Right lobe of liver (tissue), 6 donors: ENCODE data around the gene ZER1. TPM values are rescaled to one million over a fixed set of nuclear protein-coding genes. Genes with fewer than 3 reads are reported as not detected.

Experiments
- ATAC-seq, 4 donors: fragments of 200-7000 bp; cut with Tn5 transposase; one replicate each; pipeline ENCODE4 v1.9.1; 2020; ENCODE audit warnings: mild to moderate bottlenecking in 4 of 4, moderate library complexity in 4 of 4
- DNase-seq, 3 donors: peaks; one replicate each; pipeline ENCODE4 v3.0.0-alpha.2; 2020
- H3K27ac ChIP-seq, 3 donors: fragments of 200-600 bp; one replicate each; pipeline ENCODE4 v1.8.0; 2022
- H3K27me3 ChIP-seq, 2 donors: fragments of 200-600 bp; one replicate each; pipeline ENCODE4 v1.8.0; 2022
- H3K36me3 ChIP-seq, 4 donors: fragments of 200-600 bp; sonication (generic) in 1 of 4; one replicate each; pipeline versions ENCODE4 v1.5.1 to v1.8.0; 2017 to 2022; ENCODE audit warnings: control low read depth in 1 of 4
- H3K4me1 ChIP-seq, 4 donors: fragments of 200-600 bp; sonication (generic) in 1 of 4; one replicate each; pipeline versions ENCODE4 v1.5.1 to v1.8.0; 2017 to 2022; ENCODE audit warnings: control low read depth in 1 of 4
- H3K4me3 ChIP-seq, 3 donors: fragments of 200-600 bp; one replicate each; pipeline ENCODE4 v1.8.0; 2022
- H3K9me3 ChIP-seq, 4 donors: fragments of 200-600 bp; sonication (generic) in 1 of 4; one replicate each; pipeline versions ENCODE4 v1.5.1 to v1.8.0; 2017 to 2022; ENCODE audit warnings: control low read depth in 1 of 4
- POLR2A ChIP-seq: fragments of 450-650 bp; IDR thresholded peaks from one replicate; pipeline ENCODE4 v1.6.1; 2017; ENCODE audit warnings: antibody characterized with exemption, mild to moderate bottlenecking
- WGBS: methylation state at CpG from one replicate; pipeline ENCODE4 v1.1.6; 2018; ENCODE audit warnings: low coverage, low lambda C conversion rate; ENCODE audit not compliant: insufficient coverage; ENCODE audit errors: missing lambda C conversion rate; 5-methylcytosine and 5-hydroxymethylcytosine counted together
- intact Hi-C, 2 donors: fragments of 100-400 bp; cut with DNase I; formaldehyde crosslinking; loops; one replicate each; pipeline versions ENCODE4 v1.11.2 to v1.14.1; 2022
- total RNA-seq, 6 experiments: library from RNA; depleted of rRNA in 2 of 6; stranded (reverse); fragments of >200 nt in 2 of 6; fragmentation: NEBNext Ultra II Directional in 3 of 6; extraction: Animal tissue kit (Norgen Biotek cat#: 25700) in 3 of 6; gene quantifications; one replicate each; pipeline versions ENCODE4 v1.1.0 to v1.2.4, GENCODE V29; 2016 to 2023
- TF ChIP-seq, protein P1 (sequence below), 4 donors: fragments of 200-600 bp in 3 of 4; fragments of 450-650 bp in 1 of 4; IDR thresholded peaks; one replicate each; pipeline versions ENCODE4 v1.5.1 to v1.8.0; 2016 to 2022; ENCODE audit warnings: antibody characterized with exemption in 4 of 4, mild to moderate bottlenecking in 2 of 4
- donor health status: DM: no; HTN: yes; CAD: no.
- donor health status: DM: no; HTN: no; CAD: no.
- donor health status: DM: no; HTN: no; CAD: no.
- donor health status: DM: no; HTN: yes; CAD: no.
- donor health status: DM: no; HTN: yes; CAD: no.

The ZER1 gene
- total RNA-seq, 6 experiments from 2014 or later, result 13.4 to 21.8 (median 16.0) TPM

DNA sequence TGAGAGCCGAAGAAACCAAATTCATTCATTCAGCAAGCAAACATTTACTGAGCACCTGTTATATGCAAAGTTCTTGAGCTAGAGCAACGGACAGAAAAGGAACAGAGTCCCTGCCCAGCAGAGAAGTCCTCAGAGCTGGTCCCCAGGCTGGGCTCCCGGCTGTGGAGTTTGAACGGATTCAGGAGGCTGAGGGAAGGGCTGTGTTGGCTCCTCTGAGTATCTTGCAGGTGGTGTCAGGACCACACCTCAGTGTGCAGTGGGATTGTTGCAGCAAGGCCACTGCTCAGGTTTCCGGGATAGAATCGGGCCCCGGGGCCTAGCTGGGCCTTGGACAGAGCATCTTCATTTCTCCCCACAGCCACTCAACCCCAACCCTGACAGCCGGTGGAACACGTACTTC, 20.4 kb upstream of the ZER1 start:
- intact Hi-C loops, result no loop called here
- TF ChIP-seq POLR2A, result no peak
- TF ChIP-seq, protein P1, sequence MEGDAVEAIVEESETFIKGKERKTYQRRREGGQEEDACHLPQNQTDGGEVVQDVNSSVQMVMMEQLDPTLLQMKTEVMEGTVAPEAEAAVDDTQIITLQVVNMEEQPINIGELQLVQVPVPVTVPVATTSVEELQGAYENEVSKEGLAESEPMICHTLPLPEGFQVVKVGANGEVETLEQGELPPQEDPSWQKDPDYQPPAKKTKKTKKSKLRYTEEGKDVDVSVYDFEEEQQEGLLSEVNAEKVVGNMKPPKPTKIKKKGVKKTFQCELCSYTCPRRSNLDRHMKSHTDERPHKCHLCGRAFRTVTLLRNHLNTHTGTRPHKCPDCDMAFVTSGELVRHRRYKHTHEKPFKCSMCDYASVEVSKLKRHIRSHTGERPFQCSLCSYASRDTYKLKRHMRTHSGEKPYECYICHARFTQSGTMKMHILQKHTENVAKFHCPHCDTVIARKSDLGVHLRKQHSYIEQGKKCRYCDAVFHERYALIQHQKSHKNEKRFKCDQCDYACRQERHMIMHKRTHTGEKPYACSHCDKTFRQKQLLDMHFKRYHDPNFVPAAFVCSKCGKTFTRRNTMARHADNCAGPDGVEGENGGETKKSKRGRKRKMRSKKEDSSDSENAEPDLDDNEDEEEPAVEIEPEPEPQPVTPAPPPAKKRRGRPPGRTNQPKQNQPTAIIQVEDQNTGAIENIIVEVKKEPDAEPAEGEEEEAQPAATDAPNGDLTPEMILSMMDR (IDR thresholded peaks at IDR 0.05), result no peak
- H3K27ac ChIP-seq, result no peak overlapping the region
- H3K36me3 ChIP-seq, result peaks cover 4 to 41% (median 6%) of the 10 kb centered on the region in 4 donors
- no peak overlapping the region for H3K4me3 ChIP-seq
- H3K9me3 ChIP-seq, result no peaks in the 10 kb centered on the region
- WGBS, result 100% methylated on average over 1 of the region's 9 CpGs
- no peaks in the 10 kb centered on the region for H3K27me3 ChIP-seq
- DNase-seq, result no peak
- peaks cover 0 to 32% (median 8%) of the 10 kb centered on the region in 4 donors for H3K4me1 ChIP-seq
- ATAC-seq, result no peak

DNA sequence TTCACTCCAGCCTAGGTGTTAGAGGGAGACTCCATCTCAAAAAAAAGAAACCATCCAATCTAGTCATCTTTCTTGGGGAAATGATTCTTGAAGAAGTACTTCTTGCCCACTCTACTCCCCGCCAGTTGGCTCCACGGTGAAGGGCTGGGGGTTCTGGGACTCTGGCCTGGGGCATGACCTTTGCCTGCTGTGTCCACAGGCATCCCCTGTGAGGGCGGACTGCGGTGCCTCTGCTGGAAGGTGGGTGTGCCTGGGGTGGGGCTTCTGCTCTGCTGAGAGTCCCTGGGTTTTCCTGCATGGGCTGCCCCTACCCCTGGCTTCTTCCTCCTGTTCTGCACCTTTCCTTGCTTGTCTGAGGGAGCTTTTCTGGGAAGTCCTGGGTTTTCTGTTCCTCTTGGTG, 18.8 kb upstream of the ZER1 start:
- Histone ChIP-seq H3K36me3 (peaks cover 4 to 31% (median 5%) of the 10 kb centered on the region in 4 donors), H3K4me1 (peaks cover 0 to 32% (median 8%) of the 10 kb centered on the region in 4 donors), H3K27me3 (no peaks in the 10 kb centered on the region), H3K4me3 (no peak overlapping the region), H3K27ac (no peak overlapping the region), H3K9me3 (no peaks in the 10 kb centered on the region)
- DNase-seq (no peak), ATAC-seq (no peak)
- TF ChIP-seq POLR2A, result no peak
- TF ChIP-seq, protein P1 (IDR thresholded peaks at IDR 0.05), result no peak
- intact Hi-C loops, result no loop called here
- no CpG with 5 or more reads among the region's 4 CpGs for WGBS

DNA sequence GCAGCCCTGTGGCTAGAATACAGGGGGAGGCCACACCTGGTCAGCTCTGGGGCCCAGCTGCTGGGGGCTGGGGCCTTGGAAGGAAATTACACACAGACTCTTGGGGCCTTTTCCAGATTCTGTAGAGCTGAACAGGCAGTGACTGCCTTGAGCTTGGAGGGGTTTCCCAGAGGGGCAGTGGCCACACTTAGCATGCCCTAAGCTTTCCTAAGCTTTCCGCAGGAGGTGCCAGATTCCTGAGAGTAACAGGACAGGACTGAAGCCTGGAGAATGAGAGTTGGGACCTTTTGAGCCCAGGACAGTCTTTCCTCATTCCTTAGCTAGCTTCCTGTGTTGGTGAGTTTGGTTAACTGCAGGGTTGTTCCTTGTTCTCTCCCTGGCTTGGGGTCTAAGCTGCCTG, 16.7 kb upstream of the ZER1 start:
- Histone ChIP-seq H3K4me3 (no peak overlapping the region), H3K9me3 (no peaks in the 10 kb centered on the region), H3K27ac (peak overlapping the region in 1 of 3 donors; percentile 84), H3K36me3 (peaks cover 0 to 26% (median 2%) of the 10 kb centered on the region in 4 donors), H3K4me1 (peaks cover 0 to 24% (median 6%) of the 10 kb centered on the region in 4 donors), H3K27me3 (no peaks in the 10 kb centered on the region)
- TF ChIP-seq, protein P1 (IDR thresholded peaks at IDR 0.05), result no peak
- TF ChIP-seq POLR2A, result no peak
- WGBS, result no CpG with 5 or more reads among the region's 1 CpG
- intact Hi-C loops, result no loop called here
- ATAC-seq, result no peak
- no peak for DNase-seq

DNA sequence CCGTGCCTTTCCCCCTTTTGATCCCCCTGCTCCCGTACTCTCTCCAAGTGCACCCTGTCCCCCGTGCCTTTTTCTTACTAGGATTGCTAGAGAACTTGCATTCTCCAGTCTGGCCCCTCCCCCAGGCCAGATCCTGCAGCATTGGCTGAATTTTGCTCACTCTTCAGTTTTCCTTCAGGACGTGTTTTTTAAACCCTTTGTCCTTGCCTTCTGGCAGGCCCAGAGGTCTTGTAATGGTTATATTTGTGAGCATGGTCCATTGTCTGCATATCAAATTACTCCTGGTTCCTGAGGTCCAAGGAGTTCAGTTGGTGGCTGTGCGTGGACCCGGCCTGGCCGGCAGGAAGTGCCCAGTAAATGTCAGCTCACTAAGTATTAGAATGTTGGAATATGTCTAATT, 15.9 kb upstream of the ZER1 start:
- Histone ChIP-seq H3K27me3 (no peaks in the 10 kb centered on the region), H3K36me3 (peaks cover 0 to 22% (median 2%) of the 10 kb centered on the region in 4 donors), H3K4me3 (peak overlapping the region; percentile 82 to 100 (median 99)), H3K9me3 (no peaks in the 10 kb centered on the region), H3K4me1 (peaks cover 0 to 16% (median 2%) of the 10 kb centered on the region in 4 donors), H3K27ac (peak overlapping the region; percentile 65 to 84 (median 66))
- intact Hi-C loops, result no loop called here
- TF ChIP-seq, protein P1 (IDR thresholded peaks at IDR 0.05), result no peak
- TF ChIP-seq POLR2A, result no peak
- no peak for DNase-seq
- ATAC-seq, result peak; percentile 21 to 49 (median 30)
- WGBS, result 0% methylated on average over 7 of the region's 7 CpGs
